HG03103 (cell line): ENCODE measurements around the gene FPR2.

ENCODE experiments used
- ATAC-seq: cut with Tn5 transposase; IDR thresholded peaks from one replicate; pipeline ENCODE4 v1.9.1; 2021; ENCODE audit warnings: low read depth; ENCODE audit not compliant: unreplicated experiment

The FPR2 gene

GRCh38 chr19:51780270-51780669, 19.3 kb downstream of the FPR2 start:
- no peak for ATAC-seq

GRCh38 chr19:51781999-51782398, 21.0 kb downstream of the FPR2 start:
- ATAC-seq = no peak

GRCh38 chr19:51783372-51783771, 22.4 kb downstream of the FPR2 start:
- no peak for ATAC-seq

GRCh38 chr19:51784109-51784785, 23.3 kb downstream of the FPR2 start:
- ATAC-seq = no peak

- no peak for ATAC-seq
These were observed 24.1 kb downstream of the FPR2 start for GRCh38 chr19:51784922-51785690.

- no peak for ATAC-seq
These were observed 25.9 kb downstream of the FPR2 start for GRCh38 chr19:51786646-51787494.

- ATAC-seq = no peak
These were observed 27.0 kb downstream of the FPR2 start for GRCh38 chr19:51788029-51788428.

- ATAC-seq = no peak
These were observed 28.2 kb downstream of the FPR2 start for GRCh38 chr19:51789061-51789795.

- no peak for ATAC-seq
These were observed 32.0 kb downstream of the FPR2 start for GRCh38 chr19:51792932-51793331.

- ATAC-seq = no peak
These were observed 33.0 kb downstream of the FPR2 start for GRCh38 chr19:51793994-51794393.

GRCh38 chr19:51794885-51795490, 34.0 kb downstream of the FPR2 start, which contains the start of gene FPR3:
TSS of gene FPR3 (plus strand) at chr19:51795157. CDS start at chr19:51823749, 28,592 bp downstream.
- no peak for ATAC-seq

GRCh38 chr19:51796195-51796679, 35.3 kb downstream of the FPR2 start:
- ATAC-seq = no peak

- ATAC-seq = no peak
These were observed 36.5 kb downstream of the FPR2 start for GRCh38 chr19:51797480-51797879.

- no peak for ATAC-seq
These were observed 37.1 kb downstream of the FPR2 start for GRCh38 chr19:51798062-51798461.

- no peak for ATAC-seq
These were observed 38.2 kb downstream of the FPR2 start for GRCh38 chr19:51799034-51799773.

- ATAC-seq = no peak
These were observed 38.9 kb downstream of the FPR2 start for GRCh38 chr19:51799774-51800472.

- ATAC-seq = no peak
These were observed 39.7 kb downstream of the FPR2 start for GRCh38 chr19:51800473-51801244.

- no peak for ATAC-seq
These were observed 41.8 kb downstream of the FPR2 start for GRCh38 chr19:51802775-51803174.
